ENCODE results near the gene KRT23.

- TF ChIP-seq YY1 (IDR thresholded peaks at IDR 0.05; ENCODE audit: insufficient read depth, insufficient read length): no peak
- TF ChIP-seq ZNF274 (IDR thresholded peaks at IDR 0.05; ENCODE audit: low read depth, low read length): no peak
- TF ChIP-seq SUZ12 (IDR thresholded peaks at IDR 0.05; ENCODE audit: extremely low read depth, insufficient read depth, insufficient read length): no peak
Measured at GRCh38 chr17:40896916-40897455, 40.5 kb downstream of the KRT23 start.
